Measurements from ENCODE around the gene LIMD2. TPM values are rescaled to one million over a fixed set of nuclear protein-coding genes. Genes with fewer than 3 reads are reported as not detected.

The LIMD2 gene
- total and polyA plus RNA-seq, 8 donors = 19.1 to 44.9 (median 32.8) TPM

DNA sequence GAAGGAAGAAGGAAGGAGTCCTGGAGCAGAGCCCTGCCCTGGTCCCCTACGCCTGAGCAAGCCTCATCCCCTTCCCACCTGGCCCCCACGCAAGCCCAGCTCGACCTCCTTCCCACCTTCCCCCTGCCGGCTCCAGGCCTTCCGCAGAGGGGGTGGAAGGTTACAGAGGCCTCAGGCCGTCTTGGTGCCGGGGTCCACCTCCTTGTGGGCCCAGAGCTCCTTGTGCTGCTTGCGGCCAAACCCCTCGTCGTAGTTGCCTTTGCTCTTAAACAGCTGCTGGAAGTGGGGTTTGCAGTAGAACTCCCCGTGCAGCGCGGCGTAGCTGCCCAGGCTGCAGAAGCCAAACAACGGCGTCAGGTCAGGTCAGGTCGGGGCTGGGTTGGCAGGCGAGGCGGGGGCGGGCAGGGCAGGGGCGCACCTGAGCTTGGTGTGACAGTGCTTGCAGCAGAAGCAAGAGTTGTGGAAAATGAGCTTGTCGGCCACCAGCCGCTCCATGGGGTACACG is 1.5 kb downstream of the LIMD2 start:
- Histone ChIP-seq H3K4me3 (peak overlapping the region; percentile 46 to 61), H3K27me3 (no peaks in the 10 kb centered on the region), H3K4me1 (peaks cover 3 to 65% of the 10 kb centered on the region in 2 donors)

DNA sequence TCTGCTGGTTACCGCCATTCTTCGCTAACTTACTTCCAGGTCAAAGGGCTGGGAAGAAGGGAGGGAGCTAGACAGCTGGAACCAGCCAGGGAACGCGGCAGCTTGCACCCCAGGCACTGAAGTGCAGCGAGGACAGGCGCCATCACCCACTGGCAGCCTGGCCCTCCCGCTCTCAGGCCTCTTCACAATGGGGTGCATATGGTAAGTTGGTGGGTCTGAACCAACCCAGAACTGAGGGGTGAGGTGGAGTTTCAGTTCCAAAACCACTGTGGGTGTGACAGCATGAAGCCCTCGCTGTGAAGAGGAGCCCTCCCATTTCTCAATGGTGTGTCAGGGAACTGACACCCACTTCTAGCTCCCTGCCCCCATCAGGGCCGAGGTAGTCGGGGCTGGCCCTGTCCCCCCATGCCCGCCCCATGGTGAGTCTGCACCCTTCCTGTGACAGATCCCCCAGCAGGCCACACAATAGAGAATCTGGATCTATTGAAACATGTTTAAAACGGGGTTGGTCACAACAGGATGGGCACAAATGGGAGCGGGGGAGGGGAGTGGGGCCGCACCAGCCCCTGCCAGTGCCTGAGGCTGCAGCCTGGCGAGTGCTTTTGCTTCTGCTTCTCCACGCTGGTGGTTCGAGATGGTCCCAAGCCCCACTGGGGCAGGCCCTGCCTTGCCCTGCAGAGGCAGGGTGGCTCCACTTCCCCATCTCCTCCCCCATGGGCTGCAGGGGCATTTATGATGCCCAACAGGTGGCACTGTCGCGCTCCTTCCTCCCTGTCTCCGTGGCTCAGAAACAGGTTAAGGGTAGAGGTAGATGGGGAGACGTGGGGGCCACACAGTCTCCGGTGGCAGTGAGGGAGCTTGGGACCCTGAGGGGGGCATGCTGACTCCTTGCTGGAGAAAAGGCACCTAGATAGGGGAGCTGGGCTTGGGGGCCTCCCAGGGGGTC is 2.3 kb downstream of the LIMD2 start:
- Histone ChIP-seq H3K27ac (peak overlapping the region in 1 of 2 donors; percentile 89), H3K27me3 (no peaks in the 10 kb centered on the region), H3K9me3 (no peaks in the 10 kb centered on the region), H3K4me3 (peak overlapping the region; percentile 46 to 61), H3K36me3 (peaks cover 0 to 31% of the 10 kb centered on the region in 2 donors), H3K4me1 (peaks cover 3 to 57% of the 10 kb centered on the region in 2 donors)
- peak in 2 of 4 donors; percentile 81 to 90 for DNase-seq
- ATAC-seq = peak; percentile 46
- TF ChIP-seq, protein P1, sequence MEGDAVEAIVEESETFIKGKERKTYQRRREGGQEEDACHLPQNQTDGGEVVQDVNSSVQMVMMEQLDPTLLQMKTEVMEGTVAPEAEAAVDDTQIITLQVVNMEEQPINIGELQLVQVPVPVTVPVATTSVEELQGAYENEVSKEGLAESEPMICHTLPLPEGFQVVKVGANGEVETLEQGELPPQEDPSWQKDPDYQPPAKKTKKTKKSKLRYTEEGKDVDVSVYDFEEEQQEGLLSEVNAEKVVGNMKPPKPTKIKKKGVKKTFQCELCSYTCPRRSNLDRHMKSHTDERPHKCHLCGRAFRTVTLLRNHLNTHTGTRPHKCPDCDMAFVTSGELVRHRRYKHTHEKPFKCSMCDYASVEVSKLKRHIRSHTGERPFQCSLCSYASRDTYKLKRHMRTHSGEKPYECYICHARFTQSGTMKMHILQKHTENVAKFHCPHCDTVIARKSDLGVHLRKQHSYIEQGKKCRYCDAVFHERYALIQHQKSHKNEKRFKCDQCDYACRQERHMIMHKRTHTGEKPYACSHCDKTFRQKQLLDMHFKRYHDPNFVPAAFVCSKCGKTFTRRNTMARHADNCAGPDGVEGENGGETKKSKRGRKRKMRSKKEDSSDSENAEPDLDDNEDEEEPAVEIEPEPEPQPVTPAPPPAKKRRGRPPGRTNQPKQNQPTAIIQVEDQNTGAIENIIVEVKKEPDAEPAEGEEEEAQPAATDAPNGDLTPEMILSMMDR (IDR thresholded peaks at IDR 0.05) = peak; percentile 51 to 66
- intact Hi-C loops (cut with DNase I) = no loop called here

More for the DNA sequence above, 1.5 kb downstream of the LIMD2 start:
- peak overlapping the region; percentile 81 to 89 for H3K27ac ChIP-seq
- peaks cover 0 to 30% of the 10 kb centered on the region in 2 donors for H3K36me3 ChIP-seq
- no peaks in the 10 kb centered on the region for H3K9me3 ChIP-seq
- intact Hi-C loops (cut with DNase I) = no loop called here
- ATAC-seq (peak; percentile 2), DNase-seq (peak in 1 of 4 donors; percentile 73)
- TF ChIP-seq, protein P1 (IDR thresholded peaks at IDR 0.05) = no peak

DNA sequence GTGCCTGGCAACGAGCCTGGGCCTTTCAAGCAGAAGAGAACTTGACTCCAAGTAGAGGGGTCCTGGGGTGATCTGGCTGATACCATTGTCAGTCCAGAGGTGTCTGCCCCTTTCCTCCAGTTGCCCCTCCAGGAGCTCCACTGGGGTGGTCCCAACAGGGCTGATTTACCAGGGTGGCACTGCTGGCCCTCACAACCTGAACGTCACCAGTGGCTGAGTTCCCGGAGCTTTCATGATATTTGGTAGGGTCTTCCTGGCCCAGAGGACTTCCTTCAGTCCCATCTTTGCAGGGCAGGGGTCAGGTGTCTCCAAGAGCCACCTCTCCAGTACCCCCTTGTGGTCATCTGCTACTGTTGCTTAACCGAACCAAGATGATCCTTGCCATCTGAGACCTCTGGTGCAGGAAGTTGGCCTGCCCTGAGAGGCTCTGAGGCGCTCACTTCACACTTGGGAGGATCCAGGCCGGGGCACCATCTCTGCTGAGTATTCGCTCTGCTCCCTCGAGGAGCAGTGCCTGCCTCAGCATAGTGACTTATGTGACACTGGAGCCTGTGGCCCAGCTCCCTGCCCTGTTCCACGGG is 3.5 kb downstream of the LIMD2 start:
- Histone ChIP-seq H3K4me1 (peaks cover 3 to 47% of the 10 kb centered on the region in 2 donors), H3K4me3 (no peak overlapping the region), H3K27me3 (no peaks in the 10 kb centered on the region), H3K9me3 (no peaks in the 10 kb centered on the region), H3K27ac (peak overlapping the region in 1 of 2 donors; percentile 89), H3K36me3 (peaks cover 0 to 43% of the 10 kb centered on the region in 2 donors)
- no peak for ATAC-seq
- TF ChIP-seq, protein P1 (IDR thresholded peaks at IDR 0.05) = peak; percentile 14 to 17
- DNase-seq = no peak
- intact Hi-C loops (cut with DNase I) = no loop called here

DNA sequence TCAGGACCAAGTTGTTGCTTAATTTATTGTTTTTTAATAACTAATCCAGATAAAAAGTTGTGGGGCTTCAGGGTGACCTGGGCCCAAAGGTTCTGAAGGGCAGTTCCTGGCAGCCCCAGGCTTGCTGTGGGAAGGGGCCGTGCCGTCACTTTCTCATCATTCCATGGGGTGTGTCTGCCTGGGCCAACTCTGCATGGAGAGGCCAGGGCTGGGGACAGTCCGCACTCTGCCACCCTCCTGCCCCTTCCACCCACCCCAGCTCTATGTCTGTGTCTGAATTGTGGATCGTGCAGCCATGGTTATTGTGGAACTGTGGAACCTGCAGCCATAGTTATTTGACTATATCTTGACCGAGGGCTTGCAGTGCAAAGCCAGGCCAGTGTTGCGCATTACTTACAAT is 4.0 kb downstream of the LIMD2 start:
- H3K4me1 ChIP-seq = peaks cover 3 to 41% of the 10 kb centered on the region in 2 donors
- H3K4me3 ChIP-seq = no peak overlapping the region
- no peak for DNase-seq
- no peaks in the 10 kb centered on the region for H3K9me3 ChIP-seq
- peak overlapping the region in 1 of 2 donors; percentile 89 for H3K27ac ChIP-seq
- peaks cover 0 to 49% of the 10 kb centered on the region in 2 donors for H3K36me3 ChIP-seq
- ATAC-seq = no peak
- no peaks in the 10 kb centered on the region for H3K27me3 ChIP-seq
- TF ChIP-seq, protein P1 (IDR thresholded peaks at IDR 0.05) = no peak
- intact Hi-C loops (cut with DNase I) = no loop called here

All from left lung (tissue), 10 donors.